HEK293 (cell line): ENCODE results near the gene KIAA0232.

Experiments used
- CTCF ChIA-PET: fragments of 350-600 bp; formaldehyde crosslinking; extraction: SDS; loops from one replicate; lab custom pipeline; 2021; ENCODE audit warnings: antibody characterized with exemption; lab: Yijun Ruan, JAX
- POLR2A ChIA-PET: fragments of 300-600 bp; formaldehyde crosslinking; extraction: SDS; loops from one replicate; lab custom pipeline; 2020; ENCODE audit warnings: antibody characterized with exemption, inconsistent platforms; lab: Yijun Ruan, JAX
- H3K27ac ChIP-seq: fragments of 200-500 bp; sonication (Bioruptor generic); 2 replicates; pipeline ENCODE4 v1.5.1; 2014; ENCODE audit warnings: low read depth, low read length, control low read depth, inconsistent platforms; ENCODE audit errors: extremely low read depth
- H3K36me3 ChIP-seq, 2 experiments: fragments of 200-500 bp in 1 of 2; sonication (Bioruptor generic) in 1 of 2; 1 replicate in 1 of 2; 2 replicates in 1 of 2; pipeline ENCODE4 v1.5.1; 2014 to 2017; ENCODE audit warnings: inconsistent platforms in 2 of 2, low read length in 2 of 2; ENCODE audit not compliant: control insufficient read depth in 2 of 2, insufficient read depth in 1 of 2
- H3K4me1 ChIP-seq: fragments of 200-500 bp; sonication (Bioruptor generic); 2 replicates; pipeline ENCODE4 v1.5.1; 2014; ENCODE audit warnings: mild to moderate bottlenecking, low read length, inconsistent platforms; ENCODE audit not compliant: control insufficient read depth, insufficient read depth
- H3K4me3 ChIP-seq: 2 replicates; pipeline ENCODE4 v1.5.1; 2011; ENCODE audit warnings: low read depth, mild to moderate bottlenecking, control low read depth, low read length, moderate library complexity
- H3K9me3 ChIP-seq: fragments of 200-500 bp; sonication (Bioruptor generic); 2 replicates; pipeline ENCODE4 v1.5.1; 2014; ENCODE audit warnings: low read depth, low read length, inconsistent platforms; ENCODE audit not compliant: control insufficient read depth, insufficient read depth
- EGR2 ChIP-seq: fragments of 450-650 bp; formaldehyde crosslinking; IDR thresholded peaks from 2 replicates; pipeline ENCODE4 v1.5.1; 2016; ENCODE audit warnings: low read depth, missing biosample characterization, missing genetic modification characterization
- FEZF1 ChIP-seq: fragments of 450-650 bp; formaldehyde crosslinking; IDR thresholded peaks from 2 replicates; pipeline ENCODE4 v1.5.1; 2016; ENCODE audit warnings: missing biosample characterization, missing genetic modification characterization
- HOXD13 ChIP-seq: sonication (generic); formaldehyde crosslinking; IDR thresholded peaks from 2 replicates; pipeline ENCODE4 v1.8.0; 2022; ENCODE audit warnings: missing genetic modification reagents, borderline replicate concordance
- RBAK ChIP-seq: fragments of 450-650 bp; formaldehyde crosslinking; IDR thresholded peaks from 2 replicates; pipeline ENCODE4 v1.5.1; 2016; ENCODE audit warnings: missing biosample characterization, missing genetic modification characterization
- SCRT2 ChIP-seq: fragments of 450-650 bp; formaldehyde crosslinking; IDR thresholded peaks from 2 replicates; pipeline ENCODE4 v1.5.1; 2016; ENCODE audit warnings: missing biosample characterization, missing genetic modification characterization
- SP2 ChIP-seq: fragments of 450-650 bp; formaldehyde crosslinking; IDR thresholded peaks from 2 replicates; pipeline ENCODE4 v1.5.1; 2016; ENCODE audit warnings: missing biosample characterization, missing genetic modification characterization
- SP3 ChIP-seq: fragments of 450-650 bp; formaldehyde crosslinking; IDR thresholded peaks from 2 replicates; pipeline ENCODE4 v1.5.1; 2016; ENCODE audit warnings: missing biosample characterization, missing genetic modification characterization
- ZBTB21 ChIP-seq: fragments of 450-650 bp; formaldehyde crosslinking; IDR thresholded peaks from 2 replicates; pipeline ENCODE4 v1.5.1; 2017; ENCODE audit warnings: missing biosample characterization, missing genetic modification characterization
- ZFP3 ChIP-seq: fragments of 450-650 bp; formaldehyde crosslinking; IDR thresholded peaks from 2 replicates; pipeline ENCODE4 v1.5.1; 2016; ENCODE audit warnings: low read depth, missing biosample characterization, missing genetic modification characterization
- ZNF133 ChIP-seq: fragments of 450-650 bp; formaldehyde crosslinking; IDR thresholded peaks from 2 replicates; pipeline ENCODE4 v1.5.1; 2016; ENCODE audit warnings: missing biosample characterization, missing genetic modification characterization
- ZNF174 ChIP-seq: fragments of 450-650 bp; formaldehyde crosslinking; IDR thresholded peaks from 2 replicates; pipeline ENCODE4 v1.5.0; 2017; ENCODE audit warnings: missing biosample characterization, mild to moderate bottlenecking, missing genetic modification characterization
- ZNF19 ChIP-seq: fragments of 450-650 bp; formaldehyde crosslinking; IDR thresholded peaks from 2 replicates; pipeline ENCODE4; 2016; ENCODE audit warnings: missing biosample characterization, missing genetic modification characterization, low read depth
- ZNF214 ChIP-seq: fragments of 450-650 bp; formaldehyde crosslinking; IDR thresholded peaks from 2 replicates; pipeline ENCODE4 v1.5.1; 2017; ENCODE audit warnings: missing biosample characterization, mild to moderate bottlenecking, missing genetic modification characterization, borderline replicate concordance
- ZNF221 ChIP-seq: fragments of 450-650 bp; formaldehyde crosslinking; IDR thresholded peaks from 2 replicates; pipeline ENCODE4 v1.5.1; 2017; ENCODE audit warnings: missing biosample characterization, missing genetic modification characterization, borderline replicate concordance
- ZNF311 ChIP-seq: fragments of 450-650 bp; formaldehyde crosslinking; IDR thresholded peaks from 2 replicates; pipeline ENCODE4 v1.5.1; 2017; ENCODE audit warnings: missing biosample characterization, missing genetic modification characterization, borderline replicate concordance
- ZNF324 ChIP-seq: fragments of 450-650 bp; formaldehyde crosslinking; IDR thresholded peaks from 2 replicates; pipeline ENCODE4 v1.5.1; 2016; ENCODE audit warnings: missing biosample characterization, missing genetic modification characterization
- ZNF416 ChIP-seq: fragments of 450-650 bp; formaldehyde crosslinking; IDR thresholded peaks from 2 replicates; pipeline ENCODE4 v1.5.1; 2016; ENCODE audit warnings: missing biosample characterization, missing genetic modification characterization
- ZNF544 ChIP-seq: fragments of 450-650 bp; formaldehyde crosslinking; IDR thresholded peaks from 2 replicates; pipeline ENCODE4 v1.5.0; 2017; ENCODE audit warnings: missing biosample characterization, missing genetic modification characterization
- ZNF677 ChIP-seq: fragments of 450-650 bp; IDR thresholded peaks from 2 replicates; pipeline ENCODE4 v1.5.0; 2018; ENCODE audit warnings: missing biosample characterization, mild to moderate bottlenecking, missing genetic modification characterization, moderate library complexity
- ZNF843 ChIP-seq: fragments of 450-650 bp; formaldehyde crosslinking; IDR thresholded peaks from 2 replicates; pipeline ENCODE4 v1.5.1; 2016; ENCODE audit warnings: missing biosample characterization, missing genetic modification characterization
- ZSCAN23 ChIP-seq: fragments of 450-650 bp; formaldehyde crosslinking; IDR thresholded peaks from 2 replicates; pipeline ENCODE4 v1.5.1; 2016; ENCODE audit warnings: missing biosample characterization, missing genetic modification characterization
- TF ChIP-seq, protein P1 (sequence below): fragments of 450-650 bp; formaldehyde crosslinking; IDR thresholded peaks from 2 replicates; pipeline ENCODE4 v1.5.1; 2016; ENCODE audit warnings: missing biosample characterization, missing genetic modification characterization
- TF ChIP-seq, protein P2 (sequence below): fragments of 450-650 bp; formaldehyde crosslinking; IDR thresholded peaks from 2 replicates; pipeline ENCODE4 v1.5.1; 2016; ENCODE audit warnings: missing biosample characterization, missing genetic modification characterization
- TF ChIP-seq, protein P3 (sequence below): fragments of 450-650 bp; formaldehyde crosslinking; IDR thresholded peaks from 2 replicates; pipeline ENCODE4 v1.5.1; 2017; ENCODE audit warnings: missing biosample characterization, mild to moderate bottlenecking, missing genetic modification characterization, moderate library complexity
- TF ChIP-seq, protein P4 (sequence below): fragments of 450-650 bp; formaldehyde crosslinking; IDR thresholded peaks from 2 replicates; pipeline ENCODE4 v1.5.1; 2016; ENCODE audit warnings: missing biosample characterization, missing genetic modification characterization
- TF ChIP-seq, protein P5 (sequence below): fragments of 450-650 bp; formaldehyde crosslinking; IDR thresholded peaks from 2 replicates; pipeline ENCODE4 v1.5.1; 2016; ENCODE audit warnings: missing biosample characterization, missing genetic modification characterization

Gene KIAA0232

DNA sequence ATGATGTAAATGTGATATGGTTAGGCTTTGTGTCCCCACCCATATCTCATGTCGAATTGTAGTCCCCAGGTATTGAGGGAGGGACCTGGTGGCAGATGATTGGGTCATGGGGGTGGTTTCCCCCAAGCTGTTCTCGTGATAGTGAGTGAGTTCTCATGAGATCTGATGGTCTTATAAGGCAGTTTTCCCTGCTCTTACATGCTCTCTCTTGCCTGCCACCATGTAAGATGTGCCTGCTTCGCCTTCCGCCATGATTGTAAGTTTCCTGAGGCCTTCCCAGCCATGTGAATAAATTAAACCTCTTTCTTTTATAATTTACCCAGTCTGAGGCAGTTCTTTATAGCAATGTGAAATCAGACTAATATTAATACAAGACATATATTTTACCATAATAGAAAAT lies 42.6 kb upstream of the KIAA0232 start:
- CTCF ChIA-PET = no interaction called here
- Histone ChIP-seq H3K4me3 (no peak overlapping the region), H3K27ac (no peak overlapping the region), H3K9me3 (no peaks in the 10 kb centered on the region)
- TF ChIP-seq RBAK = no peak
- no peak for TF ChIP-seq ZNF214 (tag by site-specific recombination)
- TF ChIP-seq, protein P1, sequence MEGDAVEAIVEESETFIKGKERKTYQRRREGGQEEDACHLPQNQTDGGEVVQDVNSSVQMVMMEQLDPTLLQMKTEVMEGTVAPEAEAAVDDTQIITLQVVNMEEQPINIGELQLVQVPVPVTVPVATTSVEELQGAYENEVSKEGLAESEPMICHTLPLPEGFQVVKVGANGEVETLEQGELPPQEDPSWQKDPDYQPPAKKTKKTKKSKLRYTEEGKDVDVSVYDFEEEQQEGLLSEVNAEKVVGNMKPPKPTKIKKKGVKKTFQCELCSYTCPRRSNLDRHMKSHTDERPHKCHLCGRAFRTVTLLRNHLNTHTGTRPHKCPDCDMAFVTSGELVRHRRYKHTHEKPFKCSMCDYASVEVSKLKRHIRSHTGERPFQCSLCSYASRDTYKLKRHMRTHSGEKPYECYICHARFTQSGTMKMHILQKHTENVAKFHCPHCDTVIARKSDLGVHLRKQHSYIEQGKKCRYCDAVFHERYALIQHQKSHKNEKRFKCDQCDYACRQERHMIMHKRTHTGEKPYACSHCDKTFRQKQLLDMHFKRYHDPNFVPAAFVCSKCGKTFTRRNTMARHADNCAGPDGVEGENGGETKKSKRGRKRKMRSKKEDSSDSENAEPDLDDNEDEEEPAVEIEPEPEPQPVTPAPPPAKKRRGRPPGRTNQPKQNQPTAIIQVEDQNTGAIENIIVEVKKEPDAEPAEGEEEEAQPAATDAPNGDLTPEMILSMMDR (tag by site-specific recombination) = no peak
- no peak for TF ChIP-seq SP3 (tag by site-specific recombination)
- no peak for TF ChIP-seq ZNF416
- TF ChIP-seq ZNF677 (tag by site-specific recombination) = peak; percentile 65; the same call in 1 of the 2 replicates
- TF ChIP-seq ZNF174 (tag by site-specific recombination) = no peak
- TF ChIP-seq ZNF843 (tag by site-specific recombination) = no peak
- TF ChIP-seq, all 188 proteins: peak for 1
- Histone ChIP-seq H3K36me3 (no peaks in the 10 kb centered on the region), H3K4me1 (no peaks in the 10 kb centered on the region)
- POLR2A ChIA-PET = no interaction called here

DNA sequence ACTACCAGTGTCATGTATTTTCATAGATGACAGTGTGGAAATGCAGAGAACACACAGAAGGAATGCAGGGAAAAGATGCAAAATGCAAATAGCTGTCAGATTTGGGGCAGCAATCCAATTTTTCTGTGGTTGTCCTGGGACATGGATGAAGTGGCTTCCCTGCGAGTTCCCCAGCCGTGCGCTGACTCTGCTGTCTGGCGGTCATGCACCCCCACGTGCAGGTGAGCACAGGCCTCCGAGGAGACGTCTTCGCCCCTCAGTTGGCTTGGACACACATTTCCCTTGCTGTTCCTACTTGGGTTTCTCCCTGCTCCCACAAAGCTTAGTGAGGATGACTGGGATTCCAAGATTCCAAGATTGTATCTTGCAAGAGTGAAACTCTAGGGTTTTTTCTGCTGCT lies 42.2 kb upstream of the KIAA0232 start:
- CTCF ChIA-PET = no interaction called here
- Histone ChIP-seq H3K4me3 (no peak overlapping the region), H3K4me1 (no peaks in the 10 kb centered on the region), H3K27ac (no peak overlapping the region), H3K9me3 (no peaks in the 10 kb centered on the region), H3K36me3 (no peaks in the 10 kb centered on the region)
- TF ChIP-seq SP2 (no peak), ZNF544 (tag by site-specific recombination) (no peak), ZNF843 (tag by site-specific recombination) (no peak), HOXD13 (no peak), SCRT2 (tag by site-specific recombination) (no peak), ZBTB21 (no peak), ZNF19 (tag by site-specific recombination) (no peak)
- TF ChIP-seq, protein P2, sequence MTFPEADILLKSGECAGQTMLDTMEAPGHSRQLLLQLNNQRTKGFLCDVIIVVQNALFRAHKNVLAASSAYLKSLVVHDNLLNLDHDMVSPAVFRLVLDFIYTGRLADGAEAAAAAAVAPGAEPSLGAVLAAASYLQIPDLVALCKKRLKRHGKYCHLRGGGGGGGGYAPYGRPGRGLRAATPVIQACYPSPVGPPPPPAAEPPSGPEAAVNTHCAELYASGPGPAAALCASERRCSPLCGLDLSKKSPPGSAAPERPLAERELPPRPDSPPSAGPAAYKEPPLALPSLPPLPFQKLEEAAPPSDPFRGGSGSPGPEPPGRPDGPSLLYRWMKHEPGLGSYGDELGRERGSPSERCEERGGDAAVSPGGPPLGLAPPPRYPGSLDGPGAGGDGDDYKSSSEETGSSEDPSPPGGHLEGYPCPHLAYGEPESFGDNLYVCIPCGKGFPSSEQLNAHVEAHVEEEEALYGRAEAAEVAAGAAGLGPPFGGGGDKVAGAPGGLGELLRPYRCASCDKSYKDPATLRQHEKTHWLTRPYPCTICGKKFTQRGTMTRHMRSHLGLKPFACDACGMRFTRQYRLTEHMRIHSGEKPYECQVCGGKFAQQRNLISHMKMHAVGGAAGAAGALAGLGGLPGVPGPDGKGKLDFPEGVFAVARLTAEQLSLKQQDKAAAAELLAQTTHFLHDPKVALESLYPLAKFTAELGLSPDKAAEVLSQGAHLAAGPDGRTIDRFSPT = no peak
- TF ChIP-seq, protein P3, sequence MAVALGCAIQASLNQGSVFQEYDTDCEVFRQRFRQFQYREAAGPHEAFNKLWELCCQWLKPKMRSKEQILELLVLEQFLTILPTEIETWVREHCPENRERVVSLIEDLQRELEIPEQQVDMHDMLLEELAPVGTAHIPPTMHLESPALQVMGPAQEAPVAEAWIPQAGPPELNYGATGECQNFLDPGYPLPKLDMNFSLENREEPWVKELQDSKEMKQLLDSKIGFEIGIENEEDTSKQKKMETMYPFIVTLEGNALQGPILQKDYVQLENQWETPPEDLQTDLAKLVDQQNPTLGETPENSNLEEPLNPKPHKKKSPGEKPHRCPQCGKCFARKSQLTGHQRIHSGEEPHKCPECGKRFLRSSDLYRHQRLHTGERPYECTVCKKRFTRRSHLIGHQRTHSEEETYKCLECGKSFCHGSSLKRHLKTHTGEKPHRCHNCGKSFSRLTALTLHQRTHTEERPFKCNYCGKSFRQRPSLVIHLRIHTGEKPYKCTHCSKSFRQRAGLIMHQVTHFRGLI (tag by site-specific recombination) = no peak
- TF ChIP-seq, protein P4, sequence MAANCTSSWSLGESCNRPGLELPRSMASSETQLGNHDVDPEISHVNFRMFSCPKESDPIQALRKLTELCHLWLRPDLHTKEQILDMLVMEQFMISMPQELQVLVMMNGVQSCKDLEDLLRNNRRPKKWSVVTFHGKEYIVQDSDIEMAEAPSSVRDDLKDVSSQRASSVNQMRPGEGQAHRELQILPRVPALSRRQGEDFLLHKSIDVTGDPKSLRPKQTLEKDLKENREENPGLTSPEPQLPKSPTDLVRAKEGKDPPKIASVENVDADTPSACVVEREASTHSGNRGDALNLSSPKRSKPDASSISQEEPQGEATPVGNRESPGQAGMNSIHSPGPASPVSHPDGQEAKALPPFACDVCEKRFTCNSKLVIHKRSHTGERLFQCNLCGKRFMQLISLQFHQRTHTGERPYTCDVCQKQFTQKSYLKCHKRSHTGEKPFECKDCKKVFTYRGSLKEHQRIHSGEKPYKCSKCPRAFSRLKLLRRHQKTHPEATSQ = no peak
- POLR2A ChIA-PET = no interaction called here

DNA sequence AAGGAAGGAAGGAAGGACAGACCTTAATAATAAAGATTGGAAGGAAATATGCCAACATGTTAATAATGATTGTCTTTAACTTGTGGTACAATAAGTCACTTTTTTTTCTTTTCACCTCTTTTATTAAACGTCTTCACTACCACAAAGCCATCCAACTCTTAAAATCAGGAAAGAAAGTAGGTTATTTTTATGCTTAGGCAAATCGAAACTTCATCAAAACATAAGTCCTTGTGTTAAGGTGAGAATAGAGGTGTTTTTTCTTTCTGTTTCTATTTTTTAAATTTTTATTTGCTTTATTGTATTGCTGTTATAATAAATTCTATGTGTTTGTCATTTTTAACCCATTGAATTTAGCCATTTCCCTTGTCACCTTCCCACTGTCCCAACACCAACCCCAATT lies 40.0 kb upstream of the KIAA0232 start:
- no peaks in the 10 kb centered on the region for H3K4me1 ChIP-seq
- no peak for TF ChIP-seq ZSCAN23
- no peak for TF ChIP-seq ZNF221 (tag by site-specific recombination)
- no peak for TF ChIP-seq ZNF133 (tag by site-specific recombination)
- TF ChIP-seq ZNF311 (tag by site-specific recombination) = no peak
- no peak for TF ChIP-seq ZNF416
- TF ChIP-seq EGR2 (tag by site-specific recombination) = no peak
- TF ChIP-seq FEZF1 = no peak
- no peak for TF ChIP-seq ZFP3
- TF ChIP-seq, protein P5, sequence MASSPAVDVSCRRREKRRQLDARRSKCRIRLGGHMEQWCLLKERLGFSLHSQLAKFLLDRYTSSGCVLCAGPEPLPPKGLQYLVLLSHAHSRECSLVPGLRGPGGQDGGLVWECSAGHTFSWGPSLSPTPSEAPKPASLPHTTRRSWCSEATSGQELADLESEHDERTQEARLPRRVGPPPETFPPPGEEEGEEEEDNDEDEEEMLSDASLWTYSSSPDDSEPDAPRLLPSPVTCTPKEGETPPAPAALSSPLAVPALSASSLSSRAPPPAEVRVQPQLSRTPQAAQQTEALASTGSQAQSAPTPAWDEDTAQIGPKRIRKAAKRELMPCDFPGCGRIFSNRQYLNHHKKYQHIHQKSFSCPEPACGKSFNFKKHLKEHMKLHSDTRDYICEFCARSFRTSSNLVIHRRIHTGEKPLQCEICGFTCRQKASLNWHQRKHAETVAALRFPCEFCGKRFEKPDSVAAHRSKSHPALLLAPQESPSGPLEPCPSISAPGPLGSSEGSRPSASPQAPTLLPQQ (tag by site-specific recombination) = no peak
- no peak for TF ChIP-seq ZNF324 (tag by site-specific recombination)
- H3K4me3 ChIP-seq = no peak overlapping the region
- CTCF ChIA-PET = interaction anchor here (0.7 kb wide), 1 partner anchor 299 kb away, joined by 5 read pairs; no protein-coding TSS in a partner anchor
- no peaks in the 10 kb centered on the region for H3K9me3 ChIP-seq
- POLR2A ChIA-PET = no interaction called here
- no peak overlapping the region for H3K27ac ChIP-seq
- no peaks in the 10 kb centered on the region for H3K36me3 ChIP-seq
